HEK293T (cell line): ENCODE measurements around the gene GON7.

ENCODE experiments used
- FOXK2 ChIP-seq: fragments of 450-650 bp; IDR thresholded peaks from 2 replicates; pipeline ENCODE4 v1.6.1; 2016; ENCODE audit warnings: mild to moderate bottlenecking
- SUZ12 ChIP-seq: fragments of 450-650 bp; IDR thresholded peaks from 2 replicates; pipeline ENCODE4 v1.6.1; 2016; ENCODE audit warnings: mild to moderate bottlenecking

- no peak for TF ChIP-seq FOXK2
- TF ChIP-seq SUZ12 = no peak
Observed at GRCh38 chr14:93240678-93241000, 33.8 kb upstream of the GON7 start.
